HG03039 (cell line): ENCODE results near the gene PAFAH2.
"Not testable (repeated sequence)": the region's sequence is repeated elsewhere in the genome, so short reads cannot be mapped to it uniquely, and the experiment has no call there.

Experiments used
- ATAC-seq: cut with Tn5 transposase; IDR thresholded peaks from one replicate; pipeline ENCODE4 v1.9.1; 2021; ENCODE audit warnings: mild to moderate bottlenecking, moderate library complexity; ENCODE audit not compliant: unreplicated experiment

Gene PAFAH2

GRCh38 chr1:25943511-25943910, 54.4 kb downstream of the PAFAH2 start:
- not testable (repeated sequence) for ATAC-seq

GRCh38 chr1:25936947-25937346, 60.9 kb downstream of the PAFAH2 start:
- no peak for ATAC-seq

- no peak for ATAC-seq
Observed at GRCh38 chr1:25933479-25934365, 64.1 kb downstream of the PAFAH2 start.

GRCh38 chr1:25932811-25933400, 65.0 kb downstream of the PAFAH2 start:
- not testable (repeated sequence) for ATAC-seq

GRCh38 chr1:25932321-25932720, 65.5 kb downstream of the PAFAH2 start:
- ATAC-seq = no peak

- ATAC-seq = no peak
Observed at GRCh38 chr1:25929016-25929415, 68.8 kb downstream of the PAFAH2 start.

GRCh38 chr1:25927521-25928265, 70.2 kb downstream of the PAFAH2 start:
- no peak for ATAC-seq

- ATAC-seq = no peak
Observed at GRCh38 chr1:25926731-25927496, 70.9 kb downstream of the PAFAH2 start.

GRCh38 chr1:25924454-25924853, 73.4 kb downstream of the PAFAH2 start:
- no peak for ATAC-seq

GRCh38 chr1:25922971-25923552, 74.8 kb downstream of the PAFAH2 start:
- ATAC-seq = no peak

GRCh38 chr1:25922056-25922970, 75.5 kb downstream of the PAFAH2 start:
- ATAC-seq = no peak

GRCh38 chr1:25918615-25919014, 79.2 kb downstream of the PAFAH2 start:
- ATAC-seq = no peak

- no peak for ATAC-seq
Observed at GRCh38 chr1:25917996-25918395, 79.9 kb downstream of the PAFAH2 start.

GRCh38 chr1:25916460-25916859, 81.4 kb downstream of the PAFAH2 start:
- no peak for ATAC-seq

- no peak for ATAC-seq
Observed at GRCh38 chr1:25914074-25914995, 83.5 kb downstream of the PAFAH2 start.

- ATAC-seq = no peak
Observed at GRCh38 chr1:25913206-25913605, 84.7 kb downstream of the PAFAH2 start.

GRCh38 chr1:25912076-25912831, 85.6 kb downstream of the PAFAH2 start:
- ATAC-seq = no peak

GRCh38 chr1:25911162-25911561, 86.7 kb downstream of the PAFAH2 start:
- no peak for ATAC-seq
